Neural cell (in vitro differentiated cells): ENCODE measurements around the gene TRAF2.

Experiments
- EP300 ChIP-seq: fragments of 450-650 bp; conservative IDR thresholded peaks from 2 replicates; pipeline ENCODE4 v1.6.1; 2014; ENCODE audit warnings: antibody characterized with exemption, mild to moderate bottlenecking, moderate library complexity; ENCODE audit not compliant: poor library complexity, severe bottlenecking
- EZH2 ChIP-seq: fragments of 200-600, 300-800 bp; shearing (Covaris generic), sonication (generic); IDR thresholded peaks from 2 replicates; pipeline ENCODE4 v1.6.1; 2014; ENCODE audit warnings: antibody characterized with exemption, low read length, borderline replicate concordance, mild to moderate bottlenecking; ENCODE audit not compliant: insufficient read depth, poor library complexity, severe bottlenecking
- MXI1 ChIP-seq: fragments of 450-650 bp; conservative IDR thresholded peaks from 2 replicates; pipeline ENCODE4 v1.6.1; 2014; ENCODE audit warnings: antibody characterized with exemption, mild to moderate bottlenecking; ENCODE audit not compliant: poor library complexity, severe bottlenecking
- POLR2AphosphoS5 ChIP-seq: IDR thresholded peaks from 2 replicates; pipeline ENCODE4 v1.6.1; 2012
- RAD21 ChIP-seq: fragments of 450-650 bp; conservative IDR thresholded peaks from 2 replicates; pipeline ENCODE4 v1.6.1; 2014; ENCODE audit warnings: antibody characterized with exemption, mild to moderate bottlenecking, moderate library complexity
- SMC3 ChIP-seq: fragments of 450-650 bp; conservative IDR thresholded peaks from 2 replicates; pipeline ENCODE4 v1.6.1; 2014; ENCODE audit warnings: antibody characterized with exemption, mild to moderate bottlenecking, moderate library complexity; ENCODE audit not compliant: poor library complexity
- TAF1 ChIP-seq: IDR thresholded peaks from 2 replicates; pipeline ENCODE4 v1.6.1; 2012; ENCODE audit warnings: low read depth
- TF ChIP-seq, protein P1 (sequence below): fragments of 450-650 bp; IDR thresholded peaks from 2 replicates; pipeline ENCODE4 v1.5.1; 2014; ENCODE audit warnings: antibody characterized with exemption, mild to moderate bottlenecking, moderate library complexity; ENCODE audit not compliant: poor library complexity, severe bottlenecking
- TF ChIP-seq, protein P2 (sequence below): IDR thresholded peaks from 2 replicates; pipeline ENCODE4 v1.6.1; 2012; ENCODE audit warnings: borderline replicate concordance

DNA sequence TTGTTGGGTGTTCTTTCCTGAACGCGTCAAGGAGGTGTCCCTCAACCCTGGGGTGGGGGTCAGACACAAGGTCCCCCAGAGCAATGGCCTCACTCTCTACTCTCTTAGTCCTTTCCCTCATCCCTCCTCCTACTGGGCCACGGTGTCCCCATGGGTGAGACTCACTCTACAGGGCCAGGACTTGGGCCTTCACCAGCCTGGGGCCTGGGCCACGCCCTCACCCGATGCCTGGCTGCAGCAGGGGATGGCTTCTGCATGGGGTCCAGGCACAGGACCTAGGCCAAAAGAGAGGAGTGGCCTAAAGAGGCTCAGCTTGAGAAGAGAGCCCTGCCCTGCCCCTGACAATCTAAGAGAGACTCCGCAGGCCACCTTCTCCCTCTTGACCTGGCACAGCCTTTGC lies 71.6 kb downstream of the TRAF2 start:
- TF ChIP-seq, protein P1, sequence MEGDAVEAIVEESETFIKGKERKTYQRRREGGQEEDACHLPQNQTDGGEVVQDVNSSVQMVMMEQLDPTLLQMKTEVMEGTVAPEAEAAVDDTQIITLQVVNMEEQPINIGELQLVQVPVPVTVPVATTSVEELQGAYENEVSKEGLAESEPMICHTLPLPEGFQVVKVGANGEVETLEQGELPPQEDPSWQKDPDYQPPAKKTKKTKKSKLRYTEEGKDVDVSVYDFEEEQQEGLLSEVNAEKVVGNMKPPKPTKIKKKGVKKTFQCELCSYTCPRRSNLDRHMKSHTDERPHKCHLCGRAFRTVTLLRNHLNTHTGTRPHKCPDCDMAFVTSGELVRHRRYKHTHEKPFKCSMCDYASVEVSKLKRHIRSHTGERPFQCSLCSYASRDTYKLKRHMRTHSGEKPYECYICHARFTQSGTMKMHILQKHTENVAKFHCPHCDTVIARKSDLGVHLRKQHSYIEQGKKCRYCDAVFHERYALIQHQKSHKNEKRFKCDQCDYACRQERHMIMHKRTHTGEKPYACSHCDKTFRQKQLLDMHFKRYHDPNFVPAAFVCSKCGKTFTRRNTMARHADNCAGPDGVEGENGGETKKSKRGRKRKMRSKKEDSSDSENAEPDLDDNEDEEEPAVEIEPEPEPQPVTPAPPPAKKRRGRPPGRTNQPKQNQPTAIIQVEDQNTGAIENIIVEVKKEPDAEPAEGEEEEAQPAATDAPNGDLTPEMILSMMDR: no peak
- TF ChIP-seq RAD21: no peak
- no peak for TF ChIP-seq MXI1
- TF ChIP-seq, protein P2, sequence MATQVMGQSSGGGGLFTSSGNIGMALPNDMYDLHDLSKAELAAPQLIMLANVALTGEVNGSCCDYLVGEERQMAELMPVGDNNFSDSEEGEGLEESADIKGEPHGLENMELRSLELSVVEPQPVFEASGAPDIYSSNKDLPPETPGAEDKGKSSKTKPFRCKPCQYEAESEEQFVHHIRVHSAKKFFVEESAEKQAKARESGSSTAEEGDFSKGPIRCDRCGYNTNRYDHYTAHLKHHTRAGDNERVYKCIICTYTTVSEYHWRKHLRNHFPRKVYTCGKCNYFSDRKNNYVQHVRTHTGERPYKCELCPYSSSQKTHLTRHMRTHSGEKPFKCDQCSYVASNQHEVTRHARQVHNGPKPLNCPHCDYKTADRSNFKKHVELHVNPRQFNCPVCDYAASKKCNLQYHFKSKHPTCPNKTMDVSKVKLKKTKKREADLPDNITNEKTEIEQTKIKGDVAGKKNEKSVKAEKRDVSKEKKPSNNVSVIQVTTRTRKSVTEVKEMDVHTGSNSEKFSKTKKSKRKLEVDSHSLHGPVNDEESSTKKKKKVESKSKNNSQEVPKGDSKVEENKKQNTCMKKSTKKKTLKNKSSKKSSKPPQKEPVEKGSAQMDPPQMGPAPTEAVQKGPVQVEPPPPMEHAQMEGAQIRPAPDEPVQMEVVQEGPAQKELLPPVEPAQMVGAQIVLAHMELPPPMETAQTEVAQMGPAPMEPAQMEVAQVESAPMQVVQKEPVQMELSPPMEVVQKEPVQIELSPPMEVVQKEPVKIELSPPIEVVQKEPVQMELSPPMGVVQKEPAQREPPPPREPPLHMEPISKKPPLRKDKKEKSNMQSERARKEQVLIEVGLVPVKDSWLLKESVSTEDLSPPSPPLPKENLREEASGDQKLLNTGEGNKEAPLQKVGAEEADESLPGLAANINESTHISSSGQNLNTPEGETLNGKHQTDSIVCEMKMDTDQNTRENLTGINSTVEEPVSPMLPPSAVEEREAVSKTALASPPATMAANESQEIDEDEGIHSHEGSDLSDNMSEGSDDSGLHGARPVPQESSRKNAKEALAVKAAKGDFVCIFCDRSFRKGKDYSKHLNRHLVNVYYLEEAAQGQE: no peak
- no peak for TF ChIP-seq TAF1
- no peak for TF ChIP-seq EZH2
- no peak for TF ChIP-seq EP300
- no peak for TF ChIP-seq POLR2AphosphoS5
- TF ChIP-seq SMC3: no peak
